Measurements from ENCODE around the gene LRRC8B.
A peak's percentile ranks its signal among the peaks of the same experiment; 100 is the strongest.

LRRC8B gene

DNA sequence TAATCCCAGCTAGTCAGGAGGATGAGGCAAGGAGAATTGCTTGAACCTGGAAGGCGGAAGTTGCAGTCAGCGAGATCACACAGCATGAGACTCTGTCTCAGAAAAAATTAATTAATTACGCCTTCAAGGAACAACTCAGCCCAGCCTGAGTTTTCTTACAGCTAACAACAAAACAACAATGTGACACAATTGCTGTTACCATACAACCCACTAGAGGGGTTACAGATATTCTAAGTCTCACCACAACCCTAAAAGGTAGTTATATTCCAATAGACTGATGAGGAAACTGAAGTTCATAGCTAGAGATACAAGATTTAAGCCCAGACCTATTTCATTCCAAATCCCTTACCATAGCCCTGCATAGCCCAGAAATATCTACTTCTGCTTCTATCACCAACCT is 105.4 kb downstream of the LRRC8B start:
- no peak for DNase-seq (ENCODE audit: low read depth in 2 of 2, low spot score in 1 of 2)

DNA sequence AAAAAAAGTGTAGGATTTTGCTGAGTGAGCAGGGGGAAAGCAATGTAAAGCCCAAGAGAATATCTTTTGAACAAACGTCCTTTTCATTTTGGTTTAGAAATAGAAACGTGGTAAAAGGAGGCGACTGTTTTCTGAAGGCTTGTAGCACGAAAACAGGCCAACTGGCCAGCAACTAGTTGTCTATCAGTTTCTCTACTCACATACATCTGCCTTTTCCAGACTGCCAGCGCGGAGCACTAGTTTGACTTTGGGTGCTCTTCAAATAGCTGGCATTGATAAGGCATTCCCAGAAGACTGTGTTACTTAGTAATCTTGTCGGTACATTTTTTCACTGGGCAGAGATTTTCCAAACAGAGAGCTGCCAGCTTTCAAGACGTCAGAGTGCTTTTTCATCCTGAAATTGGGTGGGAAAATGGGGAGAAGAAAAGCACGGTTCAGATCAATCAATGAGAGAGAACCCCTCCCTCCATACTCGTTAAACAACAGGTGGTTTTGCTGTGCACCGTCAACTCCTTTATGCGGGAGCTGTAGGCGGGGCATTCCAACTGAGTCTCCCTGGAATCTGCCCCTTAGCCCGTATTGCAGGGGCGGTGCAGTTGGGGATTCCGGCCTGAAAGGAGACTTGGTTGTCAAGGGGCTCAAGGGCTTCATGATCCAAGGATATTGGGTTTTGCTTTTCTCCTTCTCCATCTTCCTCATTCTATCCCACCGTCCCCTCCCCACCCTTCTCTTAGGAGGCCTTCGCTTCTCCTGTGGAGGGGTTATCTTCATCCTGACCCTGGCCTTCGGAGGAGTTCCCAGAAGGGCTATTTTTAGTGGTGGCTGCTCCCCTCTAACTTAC is 107.4 kb downstream of the LRRC8B start:
- DNase-seq (ENCODE audit: low read depth in 2 of 2, low spot score in 1 of 2) = no peak

DNA sequence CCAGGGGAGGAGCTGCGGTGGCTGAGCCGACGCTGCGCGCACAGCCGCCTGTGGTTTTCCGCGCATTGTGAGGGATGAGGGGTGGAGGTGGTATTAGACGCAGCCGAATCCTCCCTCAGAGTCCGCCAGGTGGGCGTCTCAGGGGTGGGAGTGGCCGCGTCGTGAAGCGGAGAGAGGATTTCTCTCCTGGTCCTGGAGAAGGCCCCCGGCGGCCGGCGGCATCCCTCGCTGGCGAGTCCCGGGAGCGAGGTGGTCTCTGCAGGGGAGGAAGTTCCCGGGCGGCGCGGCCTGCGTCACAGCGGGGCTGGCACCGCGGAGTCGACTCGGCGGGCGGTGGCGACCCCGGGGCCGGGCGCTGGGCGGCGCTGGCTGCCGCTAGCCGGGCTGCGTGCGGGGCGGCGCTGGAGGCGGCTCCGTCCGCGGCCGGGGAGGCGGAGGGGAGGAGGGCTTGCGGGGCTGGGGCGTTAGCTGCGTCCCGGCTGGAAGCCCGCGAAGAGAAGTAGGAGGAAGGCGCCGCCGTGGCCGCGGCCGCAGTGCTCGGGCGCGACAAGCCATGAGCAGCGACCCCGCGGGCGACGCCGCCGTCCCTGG is 108.1 kb downstream of the LRRC8B start, which contains the start of gene LRRC8C:
LRRC8C (plus strand) TSS at position 464 of the 591 bp plus-strand sequence. CDS start 53,354 bp downstream, outside the sequence.
- peak; percentile 74 to 79 for DNase-seq (ENCODE audit: low read depth in 2 of 2, low spot score in 1 of 2)

DNA sequence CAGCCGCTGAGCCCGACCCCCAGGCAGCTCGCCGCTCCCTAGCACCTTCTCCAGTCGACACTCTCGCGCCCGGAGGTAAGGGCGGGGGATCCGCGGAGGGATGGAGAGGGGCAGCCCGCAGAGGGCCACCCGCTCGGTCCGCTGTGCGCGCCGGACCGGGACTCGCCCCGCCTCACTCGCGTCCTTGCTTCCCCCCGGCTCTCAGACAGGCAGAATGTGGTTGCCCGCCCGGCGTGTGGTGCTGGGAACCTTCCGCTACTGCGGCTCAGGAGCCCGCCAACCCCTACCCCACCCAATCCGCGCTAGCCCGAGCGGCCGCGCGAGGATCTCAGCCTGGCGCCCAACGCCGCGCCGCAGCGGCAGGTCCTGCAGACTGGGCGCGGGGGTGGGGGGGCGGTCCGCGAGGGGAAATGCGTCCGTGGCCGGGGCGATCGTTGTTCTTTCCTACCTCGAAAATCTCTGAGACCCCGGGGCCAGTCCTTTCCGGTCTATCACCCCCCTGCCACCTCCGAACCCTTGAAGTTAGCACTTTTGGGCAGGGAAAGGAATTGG is 108.7 kb downstream of the LRRC8B start:
- DNase-seq (ENCODE audit: low read depth in 2 of 2, low spot score in 1 of 2) = peak in 1 of 2 donors; percentile 38

DNA sequence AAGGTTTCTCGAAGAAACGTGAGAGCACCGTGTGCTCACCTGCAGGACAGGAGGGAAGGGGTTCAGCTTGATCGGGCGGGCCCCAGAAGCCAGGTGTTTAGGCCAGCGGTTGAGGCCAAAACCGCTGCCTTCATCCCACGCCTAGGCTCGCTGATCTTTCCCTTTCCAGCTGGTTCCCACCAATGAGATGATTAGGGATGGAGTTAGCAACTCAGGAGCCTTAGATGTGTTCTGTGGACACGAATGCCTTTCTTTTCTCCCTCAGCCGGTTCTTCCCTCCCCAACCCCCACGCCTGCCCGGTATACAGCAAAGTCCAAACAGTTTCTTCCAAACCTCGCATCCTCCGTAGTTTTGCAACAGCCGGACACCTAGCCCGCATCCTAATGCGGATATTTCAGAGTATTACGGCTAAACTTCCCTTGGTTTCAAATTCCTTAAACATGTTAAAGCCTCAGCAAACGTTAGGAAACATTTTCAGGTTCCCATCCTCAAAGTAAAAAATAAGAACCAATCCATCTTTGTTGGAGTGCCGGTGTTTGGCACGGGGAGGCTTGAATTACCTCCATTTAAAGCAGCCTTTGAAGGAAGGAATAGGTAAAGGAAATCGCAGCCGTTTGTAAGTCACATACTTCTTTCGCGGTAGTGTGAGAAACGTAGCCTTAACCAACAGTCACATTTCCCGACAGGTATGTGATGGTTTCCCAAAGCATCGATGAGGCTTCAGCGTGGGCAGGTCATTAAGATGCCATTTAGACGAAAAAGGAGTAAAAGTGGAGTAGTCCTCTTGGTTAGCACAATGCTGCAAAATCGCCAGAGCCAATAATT is 109.4 kb downstream of the LRRC8B start:
- DNase-seq (ENCODE audit: low read depth in 2 of 2, low spot score in 1 of 2) = no peak

DNA sequence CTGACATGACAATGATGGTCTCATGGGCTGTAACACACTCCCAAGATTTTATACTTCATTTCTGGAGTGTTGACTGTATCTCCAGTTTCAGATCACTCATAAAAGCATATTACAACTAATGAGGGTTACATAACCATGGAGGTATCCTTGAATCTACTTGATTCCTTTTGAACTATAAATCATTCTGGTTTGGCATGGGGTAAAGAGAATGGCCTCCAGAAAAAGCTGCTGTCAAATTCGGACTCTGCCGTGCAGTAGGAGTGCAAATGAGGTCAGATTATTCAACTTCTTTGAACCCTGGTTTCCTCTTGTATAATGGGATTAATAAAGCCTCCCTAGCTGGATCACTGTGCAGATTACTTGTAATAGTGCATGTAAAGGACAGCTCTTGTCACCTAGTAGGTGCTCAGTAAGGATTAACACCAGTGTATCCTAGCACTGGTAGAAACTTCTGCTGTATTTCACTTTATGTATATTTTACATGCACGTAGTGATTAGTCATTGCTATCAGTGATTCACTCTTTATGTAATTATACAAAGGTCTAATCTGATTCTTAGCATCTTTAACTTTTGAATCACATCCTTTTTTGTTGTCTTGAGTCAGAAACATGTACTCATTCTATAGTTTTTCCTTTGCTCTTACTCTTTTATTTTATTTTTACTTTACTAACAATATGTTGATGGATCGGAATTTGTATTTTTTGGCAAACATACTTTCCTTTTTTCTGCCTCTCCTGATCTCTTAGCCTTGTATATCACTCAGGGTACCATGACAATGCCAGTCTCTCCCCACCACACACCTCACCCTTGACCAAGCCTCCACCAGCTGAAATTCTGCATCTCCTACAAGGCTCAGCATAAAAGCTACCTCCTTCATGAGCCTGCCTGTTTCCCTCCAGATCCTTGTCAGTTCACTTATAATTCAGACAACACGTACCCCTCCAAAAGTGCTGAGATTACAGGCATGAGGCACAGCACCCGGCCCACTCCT is 111.5 kb downstream of the LRRC8B start:
- no peak for DNase-seq (ENCODE audit: low read depth in 2 of 2, low spot score in 1 of 2)

DNA sequence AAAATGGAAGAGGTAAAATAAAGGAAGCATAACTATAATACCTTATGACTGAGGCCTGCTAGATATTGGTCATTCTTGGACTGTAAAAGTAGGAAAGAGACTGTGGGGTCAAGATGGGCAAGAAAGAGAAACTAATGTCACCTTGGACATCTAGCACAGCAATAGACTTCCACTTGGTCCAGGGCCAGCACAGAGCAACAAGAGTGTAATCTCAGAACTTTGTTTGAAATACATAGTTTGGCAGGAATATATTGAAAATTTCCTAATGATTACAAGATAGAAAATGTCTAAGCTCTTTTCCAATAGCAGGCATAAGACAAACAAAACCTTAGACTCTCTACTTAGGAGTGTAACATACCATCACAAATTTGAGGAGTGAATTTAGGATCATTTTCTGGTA is 112.9 kb downstream of the LRRC8B start:
- DNase-seq (ENCODE audit: low read depth in 2 of 2, low spot score in 1 of 2) = no peak

DNA sequence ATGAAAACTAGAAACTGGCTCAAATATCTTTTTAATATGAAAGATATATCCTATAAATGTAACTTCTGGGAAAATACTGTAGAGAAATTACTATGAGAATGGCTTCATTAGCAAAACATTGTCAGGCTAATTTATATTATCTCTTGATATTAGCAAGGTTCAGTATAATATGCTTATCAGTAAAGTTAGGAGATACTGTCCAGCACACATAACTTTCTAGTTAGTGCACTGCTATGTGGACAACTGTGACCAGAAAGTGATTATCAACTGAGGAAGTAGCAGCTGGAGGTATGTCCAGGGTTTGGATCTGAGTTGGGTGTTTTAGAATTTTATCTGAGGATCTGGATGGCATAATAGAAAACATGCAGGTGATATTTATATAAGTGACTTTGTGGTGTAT is 115.8 kb downstream of the LRRC8B start:
- DNase-seq (ENCODE audit: low read depth in 2 of 2, low spot score in 1 of 2) = no peak

DNA sequence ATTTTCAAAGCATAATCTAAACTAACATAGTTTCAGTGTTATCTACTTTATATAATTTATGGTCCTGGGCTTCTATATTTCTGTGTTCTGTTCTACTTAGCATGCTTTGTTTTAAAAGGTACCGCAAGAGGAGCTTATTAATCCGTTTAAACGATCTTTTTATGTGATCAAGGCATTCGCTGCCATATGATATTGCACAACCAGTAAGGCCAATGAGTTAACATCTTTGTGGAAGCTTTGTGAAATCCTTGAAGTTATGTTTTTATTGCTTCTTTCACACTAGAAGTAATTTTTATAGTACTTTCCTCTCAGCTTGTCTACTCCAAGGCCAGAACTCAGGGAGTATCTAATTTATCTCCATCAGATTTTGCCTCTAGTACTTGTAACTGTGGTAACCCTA is 117.2 kb downstream of the LRRC8B start:
- DNase-seq (ENCODE audit: low read depth in 2 of 2, low spot score in 1 of 2) = no peak

DNA sequence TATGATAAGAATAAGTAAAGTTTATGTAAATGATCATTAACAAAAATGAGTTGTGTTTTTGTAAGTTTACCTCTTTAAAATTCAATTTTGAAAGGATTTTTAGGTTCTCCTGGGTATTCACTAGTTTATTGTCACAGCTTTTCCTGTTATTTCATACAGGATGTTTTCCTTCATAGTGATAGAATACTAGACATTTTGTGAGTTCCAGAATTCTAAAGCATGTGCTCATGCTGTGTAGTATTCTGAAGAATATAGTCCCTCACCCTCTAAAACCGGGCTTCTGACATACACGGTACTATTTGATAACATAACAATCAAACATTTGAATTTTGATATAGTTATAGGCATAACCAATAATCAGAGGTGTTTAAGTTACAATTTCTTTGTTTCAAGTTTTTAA is 118.9 kb downstream of the LRRC8B start:
- no peak for DNase-seq (ENCODE audit: low read depth in 2 of 2, low spot score in 1 of 2)

DNA sequence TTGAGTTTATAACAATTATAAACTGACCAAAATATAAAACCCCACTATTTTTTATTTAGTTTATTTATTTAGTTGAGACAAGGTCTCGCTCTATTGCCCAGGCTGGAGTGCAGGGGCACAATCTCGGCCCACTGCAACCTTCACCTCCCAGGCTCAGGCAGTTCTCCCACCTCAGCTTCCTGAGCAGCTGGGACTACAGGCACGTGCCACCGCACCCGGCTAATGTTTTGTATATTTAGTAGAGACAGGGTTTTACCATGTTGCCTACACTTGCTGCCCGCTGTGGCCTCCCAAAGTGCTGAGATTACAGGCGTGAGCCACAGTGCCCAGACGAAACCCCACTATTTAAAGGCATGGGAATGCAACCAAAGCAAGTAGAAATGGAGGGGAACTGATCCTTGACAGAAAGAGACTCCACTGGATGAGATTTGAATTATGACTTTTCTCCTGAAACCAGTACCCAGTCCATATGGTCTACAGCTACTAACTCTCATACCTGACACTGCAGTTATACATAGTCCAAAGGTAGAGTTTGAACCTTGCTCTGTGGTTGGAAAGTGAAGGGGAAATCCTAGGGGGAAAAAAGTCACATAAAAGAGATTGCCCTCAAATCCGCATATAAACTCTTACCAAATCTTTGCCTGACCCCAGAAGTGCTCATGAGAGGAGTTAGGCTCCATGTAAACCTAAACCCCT is 119.6 kb downstream of the LRRC8B start:
- DNase-seq (ENCODE audit: low read depth in 2 of 2, low spot score in 1 of 2) = no peak

DNA sequence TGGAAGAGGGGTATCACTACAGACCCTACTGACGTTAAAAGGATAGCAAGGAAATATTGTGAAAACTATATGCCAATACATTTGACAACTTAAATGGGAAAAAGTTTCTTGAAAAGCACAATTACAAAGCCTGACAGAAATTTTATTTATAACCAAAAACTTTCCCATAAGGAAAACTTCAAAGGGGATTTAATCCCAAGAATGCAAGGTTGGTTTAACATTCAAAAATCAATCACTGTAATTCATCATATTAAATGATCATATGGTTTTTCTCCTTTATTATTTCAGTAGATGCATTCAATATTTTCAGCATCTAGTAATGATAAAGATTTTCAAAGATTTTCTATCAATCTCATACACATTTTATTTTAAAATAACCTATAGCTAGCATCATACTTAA is 121.6 kb downstream of the LRRC8B start:
- no peak for DNase-seq (ENCODE audit: low read depth in 2 of 2, low spot score in 1 of 2)

All from stimulated activated CD8-positive, alpha-beta memory T cell treated with anti-CD3 and anti-CD28 coated beads, Interleukin-4, amount 100 ng/mL, for 1 hour (primary cell).